T-helper 2 cell treated with Interferon-gamma antibody and Interleukin-4, amounts not matched to agents 5 μg/mL and 100 μg/mL, for 36 hours (primary cell): ENCODE measurements around the gene POLK.
"Not testable (repeated sequence)": the region's sequence is repeated elsewhere in the genome, so short reads cannot be mapped to it uniquely, and the experiment has no call there.

Source experiments
- DNase-seq: peaks from one replicate; pipeline ENCODE4 v3.0.0; 2021; ENCODE audit warnings: low spot score
- H3K27ac Mint-ChIP-seq: one replicate; pipeline ENCODE4 v1.8.0; 2021; ENCODE audit warnings: mild to moderate bottlenecking, mixed read lengths
- H3K27me3 Mint-ChIP-seq: one replicate; pipeline ENCODE4 v1.8.0; 2021; ENCODE audit warnings: low read depth, mixed read lengths
- H3K36me3 Mint-ChIP-seq: one replicate; pipeline ENCODE4 v1.8.0; 2021; ENCODE audit warnings: low read depth, mixed read lengths
- H3K4me1 Mint-ChIP-seq: one replicate; pipeline ENCODE4 v1.8.0; 2021; ENCODE audit warnings: low read depth, mixed read lengths
- H3K4me3 Mint-ChIP-seq: one replicate; pipeline ENCODE4 v1.8.0; 2022; ENCODE audit warnings: mild to moderate bottlenecking, moderate library complexity, mixed read lengths
- H3K9me3 Mint-ChIP-seq: one replicate; pipeline ENCODE4 v1.8.0; 2021; ENCODE audit warnings: mixed read lengths

Gene POLK

GRCh38 chr5:75571547-75571946 lies 59.9 kb downstream of the POLK start:
- H3K4me1 Mint-ChIP-seq, result peaks cover 41% of the 10 kb centered on the region
- no peak for DNase-seq
- H3K27ac Mint-ChIP-seq, result no peak overlapping the region
- peaks cover 43% of the 10 kb centered on the region for H3K36me3 Mint-ChIP-seq
- H3K4me3 Mint-ChIP-seq, result no peak overlapping the region
- H3K27me3 Mint-ChIP-seq, result no peaks in the 10 kb centered on the region
- no peaks in the 10 kb centered on the region for H3K9me3 Mint-ChIP-seq

- H3K4me3 Mint-ChIP-seq, result no peak overlapping the region
- H3K9me3 Mint-ChIP-seq, result no peaks in the 10 kb centered on the region
- no peak overlapping the region for H3K27ac Mint-ChIP-seq
- no peaks in the 10 kb centered on the region for H3K27me3 Mint-ChIP-seq
- DNase-seq, result no peak
- H3K4me1 Mint-ChIP-seq, result peaks cover 18% of the 10 kb centered on the region
- H3K36me3 Mint-ChIP-seq, result peaks cover 44% of the 10 kb centered on the region
These were observed 63.1 kb downstream of the POLK start for GRCh38 chr5:75574791-75575190.

- H3K4me1 Mint-ChIP-seq, result peaks cover 13% of the 10 kb centered on the region
- H3K9me3 Mint-ChIP-seq, H3K27me3 Mint-ChIP-seq, H3K27ac Mint-ChIP-seq, DNase-seq, H3K4me3 Mint-ChIP-seq: not testable (repeated sequence)
- H3K36me3 Mint-ChIP-seq, result peaks cover 35% of the 10 kb centered on the region
These were observed 66.6 kb downstream of the POLK start for GRCh38 chr5:75578280-75578679.

GRCh38 chr5:75584641-75585040 lies 73.0 kb downstream of the POLK start:
- Mint-ChIP-seq H3K9me3 (no peaks in the 10 kb centered on the region), H3K4me3 (no peak overlapping the region), H3K4me1 (peaks cover 5% of the 10 kb centered on the region), H3K27me3 (no peaks in the 10 kb centered on the region), H3K27ac (no peak overlapping the region), H3K36me3 (peaks cover 17% of the 10 kb centered on the region)
- no peak for DNase-seq

GRCh38 chr5:75588666-75589065 lies 77.0 kb downstream of the POLK start:
- Mint-ChIP-seq H3K4me1 (peaks cover 1% of the 10 kb centered on the region), H3K4me3 (no peak overlapping the region), H3K36me3 (peaks cover 25% of the 10 kb centered on the region), H3K27ac (no peak overlapping the region), H3K9me3 (no peaks in the 10 kb centered on the region), H3K27me3 (no peaks in the 10 kb centered on the region)
- no peak for DNase-seq

GRCh38 chr5:75600535-75600934 lies 88.8 kb downstream of the POLK start:
- Mint-ChIP-seq H3K36me3 (peaks cover 42% of the 10 kb centered on the region), H3K27ac (peak overlapping the region; percentile 35), H3K9me3 (no peaks in the 10 kb centered on the region)

GRCh38 chr5:75601567-75601966 lies 89.9 kb downstream of the POLK start:
- Mint-ChIP-seq H3K27ac (no peak overlapping the region), H3K27me3 (no peaks in the 10 kb centered on the region), H3K4me3 (no peak overlapping the region), H3K36me3 (peaks cover 36% of the 10 kb centered on the region), H3K9me3 (no peaks in the 10 kb centered on the region), H3K4me1 (peaks cover 35% of the 10 kb centered on the region)
- no peak for DNase-seq

More at GRCh38 chr5:75600535-75600934, 88.8 kb downstream of the POLK start:
- peaks cover 35% of the 10 kb centered on the region for H3K4me1 Mint-ChIP-seq
- peak overlapping the region; percentile 38 for H3K4me3 Mint-ChIP-seq
- H3K27me3 Mint-ChIP-seq, result no peaks in the 10 kb centered on the region
- DNase-seq, result no peak

- Mint-ChIP-seq H3K36me3 (peaks cover 34% of the 10 kb centered on the region), H3K4me3 (no peak overlapping the region), H3K4me1 (peaks cover 40% of the 10 kb centered on the region), H3K27ac (no peak overlapping the region), H3K9me3 (no peaks in the 10 kb centered on the region), H3K27me3 (no peaks in the 10 kb centered on the region)
- no peak for DNase-seq
These were observed 90.3 kb downstream of the POLK start for GRCh38 chr5:75601996-75602395.

- DNase-seq, result no peak
- peaks cover 35% of the 10 kb centered on the region for H3K36me3 Mint-ChIP-seq
- peaks cover 43% of the 10 kb centered on the region for H3K4me1 Mint-ChIP-seq
- H3K4me3 Mint-ChIP-seq, result no peak overlapping the region
- no peak overlapping the region for H3K27ac Mint-ChIP-seq
- no peaks in the 10 kb centered on the region for H3K27me3 Mint-ChIP-seq
- H3K9me3 Mint-ChIP-seq, result no peaks in the 10 kb centered on the region
These were observed 91.7 kb downstream of the POLK start for GRCh38 chr5:75603371-75603770.

- Mint-ChIP-seq H3K27me3 (no peaks in the 10 kb centered on the region), H3K9me3 (no peaks in the 10 kb centered on the region), H3K36me3 (peaks cover 37% of the 10 kb centered on the region), H3K4me3 (no peak overlapping the region), H3K4me1 (peaks cover 43% of the 10 kb centered on the region), H3K27ac (no peak overlapping the region)
- no peak for DNase-seq
These were observed 92.1 kb downstream of the POLK start for GRCh38 chr5:75603821-75604220.

GRCh38 chr5:75607341-75607740 lies 95.7 kb downstream of the POLK start:
- Mint-ChIP-seq H3K36me3 (peaks cover 22% of the 10 kb centered on the region), H3K4me1 (peaks cover 20% of the 10 kb centered on the region)
- H3K4me3 Mint-ChIP-seq, H3K27me3 Mint-ChIP-seq, H3K27ac Mint-ChIP-seq, DNase-seq, H3K9me3 Mint-ChIP-seq: not testable (repeated sequence)

GRCh38 chr5:75608870-75609269 lies 97.2 kb downstream of the POLK start:
- Mint-ChIP-seq H3K9me3 (no peaks in the 10 kb centered on the region), H3K4me3 (no peak overlapping the region), H3K27ac (no peak overlapping the region), H3K4me1 (peaks cover 18% of the 10 kb centered on the region), H3K27me3 (peaks cover 6% of the 10 kb centered on the region), H3K36me3 (peaks cover 13% of the 10 kb centered on the region)
- DNase-seq, result no peak

- no peak overlapping the region for H3K4me3 Mint-ChIP-seq
- H3K27me3 Mint-ChIP-seq, result peaks cover 6% of the 10 kb centered on the region
- no peak overlapping the region for H3K27ac Mint-ChIP-seq
- peaks cover 8% of the 10 kb centered on the region for H3K36me3 Mint-ChIP-seq
- peaks cover 10% of the 10 kb centered on the region for H3K4me1 Mint-ChIP-seq
- H3K9me3 Mint-ChIP-seq, result no peaks in the 10 kb centered on the region
- DNase-seq, result no peak
These were observed 98.5 kb downstream of the POLK start for GRCh38 chr5:75610201-75610600.

GRCh38 chr5:75610859-75611310 lies 99.2 kb downstream of the POLK start:
- not testable (repeated sequence) for H3K36me3 Mint-ChIP-seq, H3K27me3 Mint-ChIP-seq, DNase-seq, H3K27ac Mint-ChIP-seq, H3K9me3 Mint-ChIP-seq
- Mint-ChIP-seq H3K4me1 (peaks cover 10% of the 10 kb centered on the region), H3K4me3 (peak overlapping the region; percentile 32)
